Inflammatory macrophage (primary cell): ENCODE results near the gene HOXD8.

Experiments
- DNase-seq, 2 donors: peaks; one replicate each; pipeline ENCODE4 v3.0.0-alpha.2; 2020 to 2022

HOXD8 gene

GRCh38 chr2:176130957-176131847, 1.7 kb downstream of the HOXD8 start:
- no peak for DNase-seq

- DNase-seq: no peak
Observed at GRCh38 chr2:176131848-176132158, 2.3 kb downstream of the HOXD8 start.

- peak in 1 of 2 donors; percentile 22 for DNase-seq
Observed at GRCh38 chr2:176132205-176133171, 3.0 kb downstream of the HOXD8 start.

DNA sequence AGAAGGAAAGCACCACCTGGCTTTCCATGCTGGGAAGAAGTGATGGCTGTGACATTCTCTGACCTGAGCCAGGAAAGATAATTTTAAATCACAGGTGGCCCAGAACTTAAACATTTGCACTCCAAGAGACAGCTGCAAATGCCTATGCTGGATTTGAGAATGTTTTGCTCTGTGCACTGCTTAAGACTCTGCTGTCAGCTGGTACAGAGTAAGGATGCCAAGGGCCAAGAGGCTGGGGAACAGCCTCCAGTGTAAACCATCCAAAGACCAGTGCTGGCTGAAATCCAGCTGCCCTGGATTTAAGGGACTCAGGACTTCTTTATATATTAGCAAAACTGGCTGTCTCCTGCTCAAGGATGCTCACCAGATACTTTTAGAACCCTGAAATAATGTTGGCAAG, 3.9 kb downstream of the HOXD8 start:
- no peak for DNase-seq

GRCh38 chr2:176134035-176134434, 4.5 kb downstream of the HOXD8 start:
- no peak for DNase-seq

DNA sequence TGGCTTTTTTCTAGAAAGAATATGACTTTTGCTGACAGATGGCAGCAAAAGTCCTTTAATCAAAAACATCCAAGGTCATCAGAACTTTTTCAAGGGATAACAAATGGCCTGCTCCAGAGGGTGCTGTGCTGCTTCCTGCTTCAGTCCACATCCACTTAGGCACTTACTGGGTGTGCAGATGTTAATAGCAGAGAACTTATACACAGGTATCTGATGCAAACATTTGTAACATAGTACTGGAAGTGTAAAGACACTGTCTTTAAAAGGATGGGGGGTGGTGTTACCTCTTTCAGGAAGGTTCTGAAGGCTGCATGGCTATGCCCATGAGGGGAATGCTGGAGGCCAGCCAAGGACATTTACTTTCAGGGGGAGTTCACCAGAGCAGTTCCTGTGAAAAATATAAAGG, 5.5 kb downstream of the HOXD8 start:
- DNase-seq: no peak

DNA sequence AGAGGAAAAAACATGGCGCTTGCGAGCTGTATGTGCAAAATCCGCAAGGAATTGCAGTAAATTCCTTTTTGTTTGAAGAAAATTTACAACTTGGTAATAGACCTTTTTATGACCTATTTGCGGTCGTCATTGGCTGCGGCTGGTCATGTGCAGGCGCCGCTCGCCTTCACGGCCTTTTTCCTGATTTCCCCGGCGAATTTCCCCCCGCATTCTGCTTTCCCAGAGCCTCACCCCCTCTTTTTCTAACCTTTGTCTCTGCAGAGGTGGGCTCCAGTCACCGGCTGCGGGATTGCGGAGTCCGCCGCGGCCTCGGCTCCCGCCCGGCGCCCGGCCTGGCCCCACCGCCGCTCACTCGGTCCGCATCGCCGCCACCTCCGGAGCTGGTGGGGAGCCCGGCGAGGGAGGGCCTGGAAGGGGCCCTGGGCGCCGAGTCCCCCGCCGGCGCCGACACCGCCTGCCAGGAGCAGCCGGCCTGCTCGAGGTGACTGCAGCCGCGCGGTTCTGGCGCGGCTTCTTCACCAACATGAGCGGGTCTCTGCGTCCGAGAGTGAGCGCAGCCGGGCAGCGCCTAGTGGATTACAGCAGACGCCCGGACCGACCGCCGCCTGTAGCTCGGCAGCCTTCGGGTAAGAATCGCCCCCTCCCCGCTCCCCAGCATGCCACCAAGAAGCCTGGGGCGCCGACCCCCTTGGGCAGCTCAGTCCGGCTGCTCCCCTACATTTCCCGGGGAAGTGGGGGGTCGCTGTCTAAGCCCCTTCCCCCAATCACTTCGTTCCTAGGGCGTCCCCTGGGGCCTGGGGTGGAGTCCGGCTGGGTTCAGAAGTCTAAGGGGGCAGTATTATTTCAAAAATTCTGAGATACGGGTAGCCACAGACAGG, 7.1 kb downstream of the HOXD8 start:
- DNase-seq: no peak

DNA sequence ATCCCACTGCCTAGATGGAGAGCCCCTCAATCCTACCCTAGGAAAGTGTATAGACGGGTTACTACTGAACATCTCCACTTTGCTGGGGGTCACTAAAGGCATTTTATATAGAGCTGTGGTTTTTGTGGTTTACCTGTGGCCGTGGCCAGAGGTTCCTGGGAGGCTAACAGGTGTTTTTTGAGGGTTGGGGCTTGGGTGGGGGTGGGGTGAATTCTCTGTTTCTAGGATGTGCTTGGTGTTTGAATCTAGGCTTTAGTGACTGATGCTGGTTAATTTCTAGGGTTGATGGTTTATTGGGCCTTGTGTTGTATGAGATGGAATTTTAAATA, 7.7 kb downstream of the HOXD8 start:
- no peak for DNase-seq

- DNase-seq: no peak
Observed at GRCh38 chr2:176137906-176138305, 8.4 kb downstream of the HOXD8 start.

GRCh38 chr2:176138526-176138922, 9.0 kb downstream of the HOXD8 start:
- DNase-seq: no peak

DNA sequence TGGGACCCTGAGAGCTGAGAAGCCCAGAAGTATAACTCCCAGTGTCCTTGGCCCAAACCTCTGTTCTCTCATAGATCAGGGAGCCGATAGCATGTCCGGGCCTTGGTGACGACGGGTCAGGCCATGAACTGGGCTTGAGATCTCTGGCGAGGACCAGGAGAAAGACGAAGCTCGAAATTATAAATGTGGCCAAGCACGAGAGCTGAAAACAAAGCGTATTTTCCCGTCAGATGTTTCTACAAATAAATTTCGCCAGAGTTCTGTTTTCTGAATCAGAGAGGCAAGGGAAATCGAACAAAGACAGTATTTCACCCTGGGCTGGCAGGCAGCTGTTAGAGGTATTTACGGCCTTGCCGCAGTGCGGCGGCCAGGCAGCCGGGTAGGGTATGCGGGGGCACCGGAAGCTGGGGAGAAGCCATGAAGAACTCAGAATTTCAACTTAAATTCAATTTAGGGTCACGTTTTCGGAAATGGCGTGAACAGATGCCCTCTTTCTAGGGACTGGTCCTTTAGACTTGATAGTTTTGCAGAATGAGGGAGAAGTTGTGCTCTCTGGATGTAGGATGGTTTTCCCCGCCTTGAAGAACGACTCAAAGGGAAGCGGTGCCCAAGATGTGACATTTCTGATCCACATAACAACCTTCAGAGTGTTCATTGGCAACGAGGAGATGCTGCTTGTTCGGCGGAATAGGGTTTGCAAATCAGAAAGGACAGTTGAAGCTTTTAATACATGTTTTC, 9.6 kb downstream of the HOXD8 start:
- no peak for DNase-seq

DNA sequence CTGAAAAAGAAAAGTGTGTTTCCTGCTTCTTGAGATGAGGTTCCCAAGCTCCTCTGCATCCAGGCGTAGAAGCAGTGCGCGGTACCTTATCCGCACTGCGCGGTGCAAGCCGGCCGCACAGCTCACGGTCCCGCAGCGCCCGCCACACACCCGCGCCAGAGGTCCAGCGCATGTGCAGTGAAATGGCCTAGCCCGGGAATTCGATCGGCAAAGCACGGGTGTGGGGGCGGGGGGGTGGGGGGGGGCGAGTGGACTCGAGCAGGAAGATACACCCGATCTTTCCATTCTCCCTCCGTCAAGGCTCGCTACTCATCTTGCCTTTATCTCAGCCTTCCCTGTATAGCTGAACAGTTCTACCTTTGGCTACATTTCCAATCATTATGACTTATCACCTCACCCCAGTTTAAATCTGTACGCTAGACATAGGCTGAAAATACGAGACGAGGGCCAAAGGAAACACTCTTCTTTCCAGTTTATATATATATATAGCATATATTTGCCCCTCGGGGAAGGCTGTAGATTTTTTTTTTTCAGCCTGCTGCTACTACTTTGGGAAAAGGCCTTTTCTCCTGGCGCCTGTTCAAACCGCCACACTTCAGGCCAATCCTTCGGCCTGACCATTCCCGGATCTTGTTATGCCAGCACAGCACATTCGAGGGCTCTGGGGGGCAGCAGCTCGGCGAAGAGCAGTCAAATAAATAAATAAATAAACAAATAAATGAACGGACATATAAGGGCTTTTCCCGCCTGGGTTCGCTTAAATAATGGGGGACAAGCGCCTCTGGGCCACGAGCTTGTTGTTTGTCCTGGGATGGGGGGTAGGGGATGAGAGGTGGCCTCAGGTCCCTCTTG, 10.4 kb downstream of the HOXD8 start:
- DNase-seq: no peak

DNA sequence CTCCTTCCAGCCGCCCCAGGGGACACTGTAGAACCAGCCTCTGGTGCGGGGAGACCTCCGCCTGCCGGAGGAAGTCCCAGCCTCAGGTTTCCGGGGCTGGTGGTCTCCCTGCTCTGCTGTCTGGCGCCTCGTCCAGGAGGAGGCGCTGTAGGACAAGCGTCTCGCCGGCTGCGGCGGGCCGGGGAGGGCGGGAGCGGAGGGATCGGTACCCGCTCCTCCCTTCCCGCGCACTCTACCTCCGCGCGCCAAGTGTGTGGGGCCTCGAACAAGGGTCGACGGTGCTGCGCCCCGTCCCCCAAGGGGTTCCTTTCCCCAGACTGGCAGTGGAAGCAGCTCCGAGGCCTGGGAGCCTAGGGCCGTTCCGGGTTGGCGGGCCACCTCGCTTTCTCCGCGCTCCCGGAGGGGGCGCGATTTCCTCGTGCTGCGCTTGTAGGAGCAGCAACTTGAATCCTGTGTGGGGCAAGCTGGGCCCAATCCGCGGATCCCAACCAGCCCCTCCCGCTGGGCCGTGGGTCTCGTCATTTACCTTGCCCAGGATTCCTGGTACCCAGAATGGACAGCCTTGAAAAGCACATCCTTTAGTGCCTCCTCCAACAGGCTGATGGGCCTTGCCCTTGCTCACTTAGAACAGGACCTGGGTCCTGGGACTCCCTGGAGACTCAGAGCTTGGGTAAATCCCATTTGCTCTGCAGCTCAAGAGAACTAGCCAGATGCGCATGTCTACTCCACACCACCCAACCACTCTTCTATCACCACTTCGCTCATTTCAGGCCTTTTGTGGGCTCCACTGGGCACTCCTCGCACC, 11.2 kb downstream of the HOXD8 start:
- peak; percentile 26 to 36 for DNase-seq

- no peak for DNase-seq
Observed at GRCh38 chr2:176142281-176142680, 12.8 kb downstream of the HOXD8 start.

- no peak for DNase-seq
Observed at GRCh38 chr2:176145085-176145969, 15.8 kb downstream of the HOXD8 start.

DNA sequence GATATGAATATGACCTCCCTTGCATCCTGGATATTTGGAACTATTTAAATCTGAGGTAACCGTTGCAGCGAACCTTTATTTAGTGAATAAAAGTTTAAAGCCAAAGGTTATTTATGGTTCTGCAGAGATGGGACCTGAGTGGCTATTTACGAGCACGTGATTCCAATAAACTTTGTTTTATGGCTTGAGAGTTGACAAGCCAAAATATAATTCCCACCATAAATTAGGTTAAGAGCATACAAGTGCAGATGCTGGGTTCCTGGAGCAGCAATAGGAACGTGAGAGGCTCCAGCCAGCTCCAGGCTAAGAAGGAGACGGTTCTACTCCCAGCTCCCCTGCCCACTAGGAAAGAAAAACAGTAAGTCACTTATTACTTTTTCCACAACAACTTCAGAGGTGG, 16.6 kb downstream of the HOXD8 start:
- no peak for DNase-seq

GRCh38 chr2:176146645-176147044, 17.1 kb downstream of the HOXD8 start:
- DNase-seq: no peak

DNA sequence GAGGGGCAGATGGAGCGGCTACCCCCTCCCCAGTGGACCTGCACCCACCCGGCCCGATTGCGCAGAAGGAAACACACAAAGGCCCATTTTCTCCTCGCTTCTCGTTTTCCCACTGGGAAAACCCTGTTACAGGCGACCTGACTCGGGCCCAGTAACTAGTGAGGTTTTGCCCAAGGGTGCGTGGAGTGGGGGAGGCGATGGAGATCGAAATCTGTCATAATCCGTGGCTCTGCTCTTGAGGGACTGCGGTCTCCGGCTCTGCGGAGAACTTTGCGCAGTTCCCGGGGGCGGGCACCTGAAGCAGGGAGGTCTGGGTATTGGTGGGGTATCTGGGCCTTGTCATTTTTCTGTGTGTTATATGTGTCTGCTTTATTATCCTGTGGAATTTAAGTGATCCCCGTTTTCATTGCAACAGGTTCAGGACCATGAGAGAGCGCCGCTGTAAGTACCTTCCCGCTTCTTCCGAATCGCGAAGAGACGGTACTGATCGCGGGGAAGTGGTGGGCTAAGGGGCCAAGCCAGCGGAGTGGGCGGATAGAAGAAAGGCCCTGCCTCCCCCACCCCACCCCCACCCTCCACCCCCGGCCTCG, 17.8 kb downstream of the HOXD8 start:
- no peak for DNase-seq
